HEK293 (cell line): Measurements from ENCODE around the gene IGF2R.

Experiments used
- CTCF ChIA-PET: fragments of 350-600 bp; formaldehyde crosslinking; extraction: SDS; loops from one replicate; lab custom pipeline; 2021; ENCODE audit warnings: antibody characterized with exemption; lab: Yijun Ruan, JAX
- POLR2A ChIA-PET: fragments of 300-600 bp; formaldehyde crosslinking; extraction: SDS; loops from one replicate; lab custom pipeline; 2020; ENCODE audit warnings: antibody characterized with exemption, inconsistent platforms; lab: Yijun Ruan, JAX
- H3K27ac ChIP-seq: fragments of 200-500 bp; sonication (Bioruptor generic); 2 replicates; pipeline ENCODE4 v1.5.1; 2014; ENCODE audit warnings: low read depth, low read length, control low read depth, inconsistent platforms; ENCODE audit errors: extremely low read depth
- H3K36me3 ChIP-seq, 2 experiments: fragments of 200-500 bp in 1 of 2; sonication (Bioruptor generic) in 1 of 2; 1 replicate in 1 of 2; 2 replicates in 1 of 2; pipeline ENCODE4 v1.5.1; 2014 to 2017; ENCODE audit warnings: inconsistent platforms in 2 of 2, low read length in 2 of 2; ENCODE audit not compliant: control insufficient read depth in 2 of 2, insufficient read depth in 1 of 2
- H3K4me1 ChIP-seq: fragments of 200-500 bp; sonication (Bioruptor generic); 2 replicates; pipeline ENCODE4 v1.5.1; 2014; ENCODE audit warnings: mild to moderate bottlenecking, low read length, inconsistent platforms; ENCODE audit not compliant: control insufficient read depth, insufficient read depth
- H3K4me3 ChIP-seq: 2 replicates; pipeline ENCODE4 v1.5.1; 2011; ENCODE audit warnings: low read depth, mild to moderate bottlenecking, control low read depth, low read length, moderate library complexity
- H3K9me3 ChIP-seq: fragments of 200-500 bp; sonication (Bioruptor generic); 2 replicates; pipeline ENCODE4 v1.5.1; 2014; ENCODE audit warnings: low read depth, low read length, inconsistent platforms; ENCODE audit not compliant: control insufficient read depth, insufficient read depth
- BCL11B ChIP-seq: fragments of 450-650 bp; formaldehyde crosslinking; IDR thresholded peaks from 2 replicates; pipeline ENCODE4 v1.5.1; 2016; ENCODE audit warnings: low read depth, missing biosample characterization, missing genetic modification characterization
- KLF10 ChIP-seq: fragments of 450-650 bp; IDR thresholded peaks from 2 replicates; pipeline ENCODE4 v1.5.1; 2018; ENCODE audit warnings: missing biosample characterization, mild to moderate bottlenecking, missing genetic modification characterization
- SP2 ChIP-seq: fragments of 450-650 bp; formaldehyde crosslinking; IDR thresholded peaks from 2 replicates; pipeline ENCODE4 v1.5.1; 2016; ENCODE audit warnings: missing biosample characterization, missing genetic modification characterization
- ZFP3 ChIP-seq: fragments of 450-650 bp; formaldehyde crosslinking; IDR thresholded peaks from 2 replicates; pipeline ENCODE4 v1.5.1; 2016; ENCODE audit warnings: low read depth, missing biosample characterization, missing genetic modification characterization
- ZFP37 ChIP-seq: fragments of 450-650 bp; formaldehyde crosslinking; IDR thresholded peaks from 2 replicates; pipeline ENCODE4 v1.5.1; 2016; ENCODE audit warnings: missing biosample characterization, missing genetic modification characterization
- ZNF114 ChIP-seq: fragments of 450-650 bp; formaldehyde crosslinking; IDR thresholded peaks from 2 replicates; pipeline ENCODE4 v1.5.0; 2017; ENCODE audit warnings: missing biosample characterization, missing genetic modification characterization
- ZNF157 ChIP-seq: fragments of 450-650 bp; formaldehyde crosslinking; IDR thresholded peaks from 2 replicates; pipeline ENCODE4 v1.5.1; 2016; ENCODE audit warnings: missing biosample characterization, missing genetic modification characterization
- ZNF169 ChIP-seq: fragments of 450-650 bp; formaldehyde crosslinking; IDR thresholded peaks from 2 replicates; pipeline ENCODE4 v1.5.1; 2016; ENCODE audit warnings: missing biosample characterization, missing genetic modification characterization
- ZNF214 ChIP-seq: fragments of 450-650 bp; formaldehyde crosslinking; IDR thresholded peaks from 2 replicates; pipeline ENCODE4 v1.5.1; 2017; ENCODE audit warnings: missing biosample characterization, mild to moderate bottlenecking, missing genetic modification characterization, borderline replicate concordance
- ZNF223 ChIP-seq: fragments of 450-650 bp; formaldehyde crosslinking; IDR thresholded peaks from 2 replicates; pipeline ENCODE4 v1.5.1; 2016; ENCODE audit warnings: missing biosample characterization, missing genetic modification characterization
- ZNF24 ChIP-seq: fragments of 450-650 bp; formaldehyde crosslinking; IDR thresholded peaks from 2 replicates; pipeline ENCODE4 v1.5.1; 2016; ENCODE audit warnings: missing biosample characterization, missing genetic modification characterization
- ZNF280C ChIP-seq: fragments of 450-650 bp; formaldehyde crosslinking; IDR thresholded peaks from 2 replicates; pipeline ENCODE4 v1.5.1; 2016; ENCODE audit warnings: missing biosample characterization, missing genetic modification characterization
- ZNF513 ChIP-seq: fragments of 450-650 bp; IDR thresholded peaks from 2 replicates; pipeline ENCODE4 v1.5.1; 2018; ENCODE audit warnings: missing biosample characterization, missing genetic modification characterization
- ZNF549 ChIP-seq: fragments of 450-650 bp; IDR thresholded peaks from 2 replicates; pipeline ENCODE4 v1.5.1; 2018; ENCODE audit warnings: missing biosample characterization, missing genetic modification characterization, mild to moderate bottlenecking, inconsistent platforms, moderate library complexity
- ZNF571 ChIP-seq: fragments of 450-650 bp; formaldehyde crosslinking; IDR thresholded peaks from 2 replicates; pipeline ENCODE4 v1.5.0; 2017; ENCODE audit warnings: missing biosample characterization, missing genetic modification characterization
- ZNF692 ChIP-seq: fragments of 450-650 bp; formaldehyde crosslinking; IDR thresholded peaks from 2 replicates; pipeline ENCODE4 v1.5.1; 2016; ENCODE audit warnings: missing biosample characterization, missing genetic modification characterization
- ZNF768 ChIP-seq: fragments of 450-650 bp; formaldehyde crosslinking; IDR thresholded peaks from 2 replicates; pipeline ENCODE4 v1.5.1; 2018; ENCODE audit warnings: missing biosample characterization, mild to moderate bottlenecking, missing genetic modification characterization
- ZNF776 ChIP-seq: fragments of 450-650 bp; formaldehyde crosslinking; IDR thresholded peaks from 2 replicates; pipeline ENCODE4 v1.5.0; 2017; ENCODE audit warnings: missing biosample characterization, missing genetic modification characterization, borderline replicate concordance
- TF ChIP-seq, protein P1 (sequence below): fragments of 450-650 bp; formaldehyde crosslinking; IDR thresholded peaks from 2 replicates; pipeline ENCODE4 v1.5.1; 2017; ENCODE audit warnings: missing biosample characterization, missing genetic modification characterization
- TF ChIP-seq, protein P2 (sequence below): fragments of 450-650 bp; formaldehyde crosslinking; IDR thresholded peaks from 2 replicates; pipeline ENCODE4 v1.5.1; 2017; ENCODE audit warnings: missing biosample characterization, missing genetic modification characterization
- TF ChIP-seq, protein P3 (sequence below): fragments of 450-650 bp; formaldehyde crosslinking; IDR thresholded peaks from 2 replicates; pipeline ENCODE4 v1.5.1; 2016; ENCODE audit warnings: missing biosample characterization, missing genetic modification characterization
- TF ChIP-seq, protein P4 (sequence below): fragments of 450-650 bp; formaldehyde crosslinking; IDR thresholded peaks from 2 replicates; pipeline ENCODE4 v1.5.1; 2016; ENCODE audit warnings: missing biosample characterization, missing genetic modification characterization

Gene IGF2R

DNA sequence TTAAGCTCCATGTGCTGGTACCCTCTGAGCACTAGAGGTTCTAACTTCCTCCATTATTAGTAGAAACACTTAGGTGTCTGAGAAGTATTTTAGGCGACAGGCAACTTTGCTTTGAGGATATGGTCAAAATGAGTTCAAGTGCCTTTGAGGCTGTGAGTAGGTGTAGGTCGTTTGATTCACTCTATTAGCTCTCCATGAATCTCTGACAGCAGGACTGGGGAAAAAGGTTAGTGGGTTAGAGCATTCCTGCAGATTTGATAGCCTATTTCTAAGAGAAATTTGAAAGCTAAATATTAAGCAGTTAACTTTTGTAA is 45.9 kb downstream of the IGF2R start:
- H3K4me3 ChIP-seq, result no peak overlapping the region
- TF ChIP-seq BCL11B (tag by site-specific recombination), result no peak
- TF ChIP-seq, protein P1, sequence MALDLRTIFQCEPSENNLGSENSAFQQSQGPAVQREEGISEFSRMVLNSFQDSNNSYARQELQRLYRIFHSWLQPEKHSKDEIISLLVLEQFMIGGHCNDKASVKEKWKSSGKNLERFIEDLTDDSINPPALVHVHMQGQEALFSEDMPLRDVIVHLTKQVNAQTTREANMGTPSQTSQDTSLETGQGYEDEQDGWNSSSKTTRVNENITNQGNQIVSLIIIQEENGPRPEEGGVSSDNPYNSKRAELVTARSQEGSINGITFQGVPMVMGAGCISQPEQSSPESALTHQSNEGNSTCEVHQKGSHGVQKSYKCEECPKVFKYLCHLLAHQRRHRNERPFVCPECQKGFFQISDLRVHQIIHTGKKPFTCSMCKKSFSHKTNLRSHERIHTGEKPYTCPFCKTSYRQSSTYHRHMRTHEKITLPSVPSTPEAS (tag by site-specific recombination), result no peak
- no peak for TF ChIP-seq ZNF768
- TF ChIP-seq ZNF24 (tag by site-specific recombination), result no peak
- TF ChIP-seq ZNF114 (tag by site-specific recombination), result no peak
- no peak for TF ChIP-seq ZNF169 (tag by site-specific recombination)
- no peak for TF ChIP-seq ZNF513 (tag by site-specific recombination)
- no peak for TF ChIP-seq ZNF571
- TF ChIP-seq, protein P2, sequence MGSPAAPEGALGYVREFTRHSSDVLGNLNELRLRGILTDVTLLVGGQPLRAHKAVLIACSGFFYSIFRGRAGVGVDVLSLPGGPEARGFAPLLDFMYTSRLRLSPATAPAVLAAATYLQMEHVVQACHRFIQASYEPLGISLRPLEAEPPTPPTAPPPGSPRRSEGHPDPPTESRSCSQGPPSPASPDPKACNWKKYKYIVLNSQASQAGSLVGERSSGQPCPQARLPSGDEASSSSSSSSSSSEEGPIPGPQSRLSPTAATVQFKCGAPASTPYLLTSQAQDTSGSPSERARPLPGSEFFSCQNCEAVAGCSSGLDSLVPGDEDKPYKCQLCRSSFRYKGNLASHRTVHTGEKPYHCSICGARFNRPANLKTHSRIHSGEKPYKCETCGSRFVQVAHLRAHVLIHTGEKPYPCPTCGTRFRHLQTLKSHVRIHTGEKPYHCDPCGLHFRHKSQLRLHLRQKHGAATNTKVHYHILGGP (tag by site-specific recombination), result no peak
- TF ChIP-seq SP2 (tag by site-specific recombination), result no peak
- TF ChIP-seq, all 188 proteins: peak for 0
- CTCF ChIA-PET, result no interaction called here
- peaks cover 0 to 63% of the 10 kb centered on the region in 2 experiments; a peak in 2 of 3 replicates for H3K36me3 ChIP-seq
- POLR2A ChIA-PET, result no interaction called here
- H3K27ac ChIP-seq, result no peak overlapping the region
- H3K4me1 ChIP-seq, result no peaks in the 10 kb centered on the region
- no peaks in the 10 kb centered on the region for H3K9me3 ChIP-seq

DNA sequence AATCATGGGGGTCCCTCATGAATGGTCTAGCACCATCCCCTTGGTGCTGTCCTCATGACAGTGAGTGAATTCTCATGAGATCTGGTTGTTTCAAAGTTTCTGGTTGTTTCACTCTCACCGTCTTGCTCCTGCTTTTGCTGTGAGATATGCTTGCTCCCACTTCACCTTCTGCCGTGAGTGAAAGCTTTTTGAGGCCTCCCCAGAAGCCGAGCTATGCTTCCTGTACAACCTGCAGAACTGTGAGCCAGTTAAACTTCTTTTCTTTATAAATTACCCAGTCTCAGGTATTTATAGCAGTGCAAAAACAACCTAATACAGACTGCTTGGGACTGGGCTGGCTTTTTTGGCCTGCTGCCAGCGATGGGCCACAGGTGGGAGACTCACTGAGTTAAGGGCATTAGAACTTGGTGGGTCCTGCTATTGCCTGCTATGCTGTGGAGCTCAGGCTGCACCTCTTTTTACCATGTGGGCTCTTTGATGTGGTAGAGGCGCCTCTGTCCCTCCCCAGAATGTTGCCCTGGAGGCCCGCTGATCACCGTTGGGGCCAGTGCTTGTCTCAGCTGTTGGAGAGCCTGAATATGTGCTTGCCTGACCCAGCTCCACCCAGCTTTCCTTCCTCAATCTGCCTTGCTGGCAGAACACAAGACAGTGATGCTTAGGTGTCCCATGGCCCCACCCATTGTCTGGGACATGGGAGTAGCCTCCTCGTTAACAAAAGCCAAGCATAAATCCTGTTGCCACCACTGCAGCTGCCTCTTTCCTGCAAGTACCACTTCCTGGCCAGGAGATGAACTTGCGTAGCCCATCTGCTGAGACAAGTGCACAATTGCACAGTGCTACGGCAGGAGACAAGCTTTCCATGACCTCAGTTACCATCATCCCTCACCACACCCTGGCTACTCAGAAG is 47.1 kb downstream of the IGF2R start:
- Histone ChIP-seq H3K4me1 (no peaks in the 10 kb centered on the region), H3K9me3 (no peaks in the 10 kb centered on the region), H3K36me3 (peaks cover 0 to 51% of the 10 kb centered on the region in 2 experiments; a peak in 2 of 3 replicates), H3K27ac (no peak overlapping the region), H3K4me3 (no peak overlapping the region)
- POLR2A ChIA-PET, result no interaction called here
- CTCF ChIA-PET, result no interaction called here
- TF ChIP-seq ZNF692 (no peak), ZNF776 (tag by site-specific recombination) (no peak), ZFP3 (tag by site-specific recombination) (no peak), KLF10 (tag by site-specific recombination) (no peak), ZNF214 (tag by site-specific recombination) (no peak), ZNF549 (no peak), ZNF223 (tag by site-specific recombination) (no peak), ZFP37 (tag by site-specific recombination) (no peak), ZNF280C (no peak), ZNF157 (tag by site-specific recombination) (no peak)
- TF ChIP-seq, protein P3, sequence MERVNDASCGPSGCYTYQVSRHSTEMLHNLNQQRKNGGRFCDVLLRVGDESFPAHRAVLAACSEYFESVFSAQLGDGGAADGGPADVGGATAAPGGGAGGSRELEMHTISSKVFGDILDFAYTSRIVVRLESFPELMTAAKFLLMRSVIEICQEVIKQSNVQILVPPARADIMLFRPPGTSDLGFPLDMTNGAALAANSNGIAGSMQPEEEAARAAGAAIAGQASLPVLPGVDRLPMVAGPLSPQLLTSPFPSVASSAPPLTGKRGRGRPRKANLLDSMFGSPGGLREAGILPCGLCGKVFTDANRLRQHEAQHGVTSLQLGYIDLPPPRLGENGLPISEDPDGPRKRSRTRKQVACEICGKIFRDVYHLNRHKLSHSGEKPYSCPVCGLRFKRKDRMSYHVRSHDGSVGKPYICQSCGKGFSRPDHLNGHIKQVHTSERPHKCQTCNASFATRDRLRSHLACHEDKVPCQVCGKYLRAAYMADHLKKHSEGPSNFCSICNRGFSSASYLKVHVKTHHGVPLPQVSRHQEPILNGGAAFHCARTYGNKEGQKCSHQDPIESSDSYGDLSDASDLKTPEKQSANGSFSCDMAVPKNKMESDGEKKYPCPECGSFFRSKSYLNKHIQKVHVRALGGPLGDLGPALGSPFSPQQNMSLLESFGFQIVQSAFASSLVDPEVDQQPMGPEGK (tag by site-specific recombination), result no peak
- TF ChIP-seq, protein P4, sequence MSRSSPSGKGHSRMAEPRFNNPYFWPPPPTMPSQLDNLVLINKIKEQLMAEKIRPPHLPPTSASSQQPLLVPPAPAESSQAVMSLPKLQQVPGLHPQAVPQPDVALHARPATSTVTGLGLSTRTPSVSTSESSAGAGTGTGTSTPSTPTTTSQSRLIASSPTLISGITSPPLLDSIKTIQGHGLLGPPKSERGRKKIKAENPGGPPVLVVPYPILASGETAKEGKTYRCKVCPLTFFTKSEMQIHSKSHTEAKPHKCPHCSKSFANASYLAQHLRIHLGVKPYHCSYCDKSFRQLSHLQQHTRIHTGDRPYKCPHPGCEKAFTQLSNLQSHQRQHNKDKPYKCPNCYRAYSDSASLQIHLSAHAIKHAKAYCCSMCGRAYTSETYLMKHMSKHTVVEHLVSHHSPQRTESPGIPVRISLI (tag by site-specific recombination), result no peak
